Natural killer cell (primary cell): Measurements from ENCODE around the gene ROBO4. TPM values are rescaled to one million over a fixed set of nuclear protein-coding genes. Genes with fewer than 3 reads are reported as not detected.

Experiments
- ATAC-seq, 3 donors: fragments of 150-1000 bp in 2 of 3; fragments of 200-7000 bp in 1 of 3; cut with Tn5 transposase; 1 replicate in 1 of 3; 2 replicates in 2 of 3; pipeline ENCODE4 v1.10.0; 2021; ENCODE audit warnings: mild to moderate bottlenecking in 2 of 3, moderate library complexity in 2 of 3
- DNase-seq, 2 donors: peaks; one replicate each; pipeline versions ENCODE4 v3.0.0 to v3.0.0-alpha.2; 2013 to 2021; ENCODE audit warnings: mixed read lengths in 1 of 2
- H3K27ac ChIP-seq: one replicate; pipeline ENCODE4 v1.5.1; 2013; ENCODE audit warnings: mild to moderate bottlenecking, low read length
- H3K27me3 ChIP-seq: one replicate; pipeline ENCODE4 v1.6.1; 2013; ENCODE audit warnings: low read length; ENCODE audit not compliant: control insufficient read depth, insufficient read depth
- H3K36me3 ChIP-seq: one replicate; pipeline ENCODE4 v1.6.1; 2013; ENCODE audit warnings: low read length; ENCODE audit not compliant: control insufficient read depth, insufficient read depth
- H3K4me1 ChIP-seq: one replicate; pipeline ENCODE4 v1.6.1; 2013; ENCODE audit warnings: low read length; ENCODE audit not compliant: control insufficient read depth, insufficient read depth
- H3K4me3 ChIP-seq: one replicate; pipeline ENCODE4 v1.5.1; 2013; ENCODE audit warnings: low read length
- H3K9me3 ChIP-seq: one replicate; pipeline ENCODE4 v1.6.1; 2013; ENCODE audit warnings: low read length; ENCODE audit not compliant: control insufficient read depth, insufficient read depth
- H3K27ac Mint-ChIP-seq, 2 donors: one replicate each; pipeline ENCODE4 v1.8.0; 2022; ENCODE audit warnings: mild to moderate bottlenecking in 2 of 2, mixed read lengths in 2 of 2, moderate library complexity in 1 of 2
- H3K27me3 Mint-ChIP-seq, 2 donors: one replicate each; pipeline ENCODE4 v1.8.0; 2022; ENCODE audit warnings: low read depth in 2 of 2, mixed read lengths in 2 of 2
- H3K36me3 Mint-ChIP-seq: one replicate; pipeline ENCODE4 v1.8.0; 2022; ENCODE audit warnings: mixed read lengths
- H3K4me1 Mint-ChIP-seq, 2 donors: one replicate each; pipeline ENCODE4 v1.8.0; 2022; ENCODE audit warnings: mixed read lengths in 2 of 2
- H3K4me3 Mint-ChIP-seq: one replicate; pipeline ENCODE4 v1.8.0; 2022; ENCODE audit warnings: mild to moderate bottlenecking, moderate library complexity, mixed read lengths
- H3K9me3 Mint-ChIP-seq, 2 donors: one replicate each; pipeline ENCODE4 v1.8.0; 2022; ENCODE audit warnings: mixed read lengths in 2 of 2
- WGBS: methylation state at CpG from one replicate; pipeline ENCODE4 v1.1.7; 2013; ENCODE audit warnings: missing lambda C conversion rate; ENCODE audit not compliant: insufficient coverage; 5-methylcytosine and 5-hydroxymethylcytosine counted together
- intact Hi-C: fragments of 100-400 bp; cut with micrococcal nuclease; formaldehyde crosslinking; loops from one replicate; pipeline ENCODE4 v1.14.2; 2022
- total RNA-seq, 4 donors: library from RNA; stranded (reverse); fragments of 120-200 nt in 1 of 4; gene quantifications; one replicate each; pipeline versions ENCODE4 v1.2.3 to v1.2.4, GENCODE V29; 2013 to 2022
- TF ChIP-seq, protein P1 (sequence below): fragments of 200-600 bp; IDR thresholded peaks from one replicate; pipeline ENCODE4 v1.8.0; 2022; ENCODE audit warnings: antibody characterized with exemption

Gene ROBO4
- total RNA-seq, 3 donors from 2014 or later (not counting 1 experiment from before 2014, with no cell fraction given): not detected

DNA sequence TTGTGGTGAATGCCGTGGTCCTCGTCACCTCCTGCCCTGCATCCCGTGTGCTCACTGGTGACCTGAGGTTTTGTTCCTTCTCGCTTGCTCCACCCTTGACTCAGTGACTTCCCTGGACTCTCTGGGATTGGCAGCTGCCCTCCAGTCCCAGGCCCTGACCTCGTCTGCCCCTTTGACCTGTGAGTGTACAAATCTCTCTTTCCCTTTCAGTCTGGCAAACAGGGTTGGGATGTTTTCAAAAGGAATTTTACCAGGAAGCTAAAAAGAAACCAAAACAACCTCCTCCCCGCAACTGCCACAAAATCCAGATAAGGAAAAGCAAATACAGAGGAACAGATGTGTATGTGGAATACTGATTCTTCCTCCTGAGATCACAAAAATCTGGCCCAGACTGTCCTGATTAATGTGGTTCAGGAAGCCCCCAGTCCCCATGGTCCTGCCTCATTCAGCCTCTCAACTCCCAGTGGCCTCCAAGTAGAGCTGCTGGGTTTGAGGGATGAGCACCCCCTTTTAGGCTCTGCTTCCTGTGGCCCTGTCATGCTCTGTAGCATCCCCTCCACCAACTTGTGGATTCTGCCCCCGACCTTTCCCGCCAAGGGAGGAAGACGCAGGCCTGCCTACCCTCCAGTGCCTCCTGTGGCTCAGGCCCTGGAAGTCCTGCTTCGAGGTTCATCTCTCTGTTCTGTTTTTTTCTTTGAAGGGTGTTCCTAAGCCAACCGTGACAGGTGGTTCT is 15.2 kb downstream of the ROBO4 start:
- Histone ChIP-seq H3K4me1 (peaks cover 3% of the 10 kb centered on the region), H3K27me3 (no peaks in the 10 kb centered on the region), H3K36me3 (no peaks in the 10 kb centered on the region), H3K27ac (no peak overlapping the region), H3K9me3 (no peaks in the 10 kb centered on the region), H3K4me3 (no peak overlapping the region)
- peaks cover 5 to 28% of the 10 kb centered on the region in 2 donors for H3K4me1 Mint-ChIP-seq
- H3K27me3 Mint-ChIP-seq: peaks cover 0 to 3% of the 10 kb centered on the region in 2 donors
- TF ChIP-seq, protein P1, sequence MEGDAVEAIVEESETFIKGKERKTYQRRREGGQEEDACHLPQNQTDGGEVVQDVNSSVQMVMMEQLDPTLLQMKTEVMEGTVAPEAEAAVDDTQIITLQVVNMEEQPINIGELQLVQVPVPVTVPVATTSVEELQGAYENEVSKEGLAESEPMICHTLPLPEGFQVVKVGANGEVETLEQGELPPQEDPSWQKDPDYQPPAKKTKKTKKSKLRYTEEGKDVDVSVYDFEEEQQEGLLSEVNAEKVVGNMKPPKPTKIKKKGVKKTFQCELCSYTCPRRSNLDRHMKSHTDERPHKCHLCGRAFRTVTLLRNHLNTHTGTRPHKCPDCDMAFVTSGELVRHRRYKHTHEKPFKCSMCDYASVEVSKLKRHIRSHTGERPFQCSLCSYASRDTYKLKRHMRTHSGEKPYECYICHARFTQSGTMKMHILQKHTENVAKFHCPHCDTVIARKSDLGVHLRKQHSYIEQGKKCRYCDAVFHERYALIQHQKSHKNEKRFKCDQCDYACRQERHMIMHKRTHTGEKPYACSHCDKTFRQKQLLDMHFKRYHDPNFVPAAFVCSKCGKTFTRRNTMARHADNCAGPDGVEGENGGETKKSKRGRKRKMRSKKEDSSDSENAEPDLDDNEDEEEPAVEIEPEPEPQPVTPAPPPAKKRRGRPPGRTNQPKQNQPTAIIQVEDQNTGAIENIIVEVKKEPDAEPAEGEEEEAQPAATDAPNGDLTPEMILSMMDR: no peak
- H3K9me3 Mint-ChIP-seq: no peaks in the 10 kb centered on the region
- H3K27ac Mint-ChIP-seq: peak overlapping the region in 1 of 2 donors; percentile 16
- H3K36me3 Mint-ChIP-seq: no peaks in the 10 kb centered on the region
- H3K4me3 Mint-ChIP-seq: no peak overlapping the region
- 69% methylated on average over 10 of the region's 11 CpGs for WGBS
- DNase-seq: no peak
- ATAC-seq: no peak
- intact Hi-C loops: no loop called here

DNA sequence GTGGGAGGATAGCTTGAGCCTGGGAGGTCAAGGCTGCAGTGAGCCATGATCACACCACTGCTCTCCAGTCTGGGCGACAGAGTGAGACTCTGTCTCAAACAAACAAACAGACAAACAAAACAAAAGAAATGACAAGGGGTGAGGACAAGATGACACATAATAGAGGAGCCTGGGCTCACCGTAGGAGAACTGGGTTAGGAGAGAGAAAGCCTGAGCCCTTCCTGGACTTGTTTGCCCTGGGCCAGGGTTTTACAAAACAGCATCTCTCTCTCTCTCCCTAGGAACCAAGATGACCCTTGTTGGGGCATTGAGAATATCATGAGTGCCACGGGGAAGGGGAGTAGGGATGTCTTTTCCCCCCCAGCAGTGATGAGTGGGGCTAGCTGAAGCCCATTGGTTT is 16.7 kb downstream of the ROBO4 start:
- no peak overlapping the region for H3K4me3 Mint-ChIP-seq
- Histone ChIP-seq H3K27me3 (peaks cover under 1% of the 10 kb centered on the region), H3K27ac (no peak overlapping the region), H3K4me1 (peaks cover 13% of the 10 kb centered on the region), H3K9me3 (no peaks in the 10 kb centered on the region), H3K36me3 (no peaks in the 10 kb centered on the region), H3K4me3 (no peak overlapping the region)
- H3K27me3 Mint-ChIP-seq: no peaks in the 10 kb centered on the region
- DNase-seq (no peak), ATAC-seq (no peak)
- TF ChIP-seq, protein P1: no peak
- intact Hi-C loops: no loop called here
- 75% methylated on average over 1 of the region's 3 CpGs for WGBS
- H3K27ac Mint-ChIP-seq: no peak overlapping the region
- no peaks in the 10 kb centered on the region for H3K9me3 Mint-ChIP-seq
- peaks cover 16 to 42% of the 10 kb centered on the region in 2 donors for H3K4me1 Mint-ChIP-seq
- H3K36me3 Mint-ChIP-seq: no peaks in the 10 kb centered on the region

DNA sequence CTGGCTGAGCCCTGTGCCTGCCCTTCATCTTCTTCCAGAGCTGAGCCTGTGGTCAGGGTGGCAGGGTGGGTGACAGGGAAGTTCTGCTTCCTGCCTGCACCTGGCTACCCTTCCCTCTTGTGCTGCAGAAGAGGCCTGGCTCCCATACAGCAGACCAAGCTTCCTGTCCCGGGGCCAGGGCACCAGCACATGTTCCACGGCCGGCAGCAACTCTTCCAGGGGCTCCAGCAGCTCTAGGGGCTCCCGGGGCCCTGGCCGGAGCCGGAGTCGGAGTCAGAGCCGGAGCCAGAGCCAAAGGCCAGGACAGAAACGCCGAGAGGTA is 17.4 kb downstream of the ROBO4 start:
- no peak for ATAC-seq
- H3K9me3 ChIP-seq: no peaks in the 10 kb centered on the region
- Mint-ChIP-seq H3K27ac (no peak overlapping the region), H3K27me3 (no peaks in the 10 kb centered on the region), H3K4me1 (peaks cover 16 to 50% of the 10 kb centered on the region in 2 donors), H3K36me3 (no peaks in the 10 kb centered on the region), H3K4me3 (no peak overlapping the region), H3K9me3 (no peaks in the 10 kb centered on the region)
- no peak overlapping the region for H3K4me3 ChIP-seq
- 47% methylated on average over 10 of the region's 10 CpGs for WGBS
- TF ChIP-seq, protein P1: no peak
- H3K27me3 ChIP-seq: peaks cover 3% of the 10 kb centered on the region
- no peaks in the 10 kb centered on the region for H3K36me3 ChIP-seq
- no peak for DNase-seq
- intact Hi-C loops: no loop called here
- H3K4me1 ChIP-seq: peaks cover 19% of the 10 kb centered on the region
- no peak overlapping the region for H3K27ac ChIP-seq
